ENCODE measurements around the gene PDGFRB.

The PDGFRB gene

GRCh38 chr5:150143350-150144245, 12.0 kb downstream of the PDGFRB start:
- no peak for DNase-seq

DNA sequence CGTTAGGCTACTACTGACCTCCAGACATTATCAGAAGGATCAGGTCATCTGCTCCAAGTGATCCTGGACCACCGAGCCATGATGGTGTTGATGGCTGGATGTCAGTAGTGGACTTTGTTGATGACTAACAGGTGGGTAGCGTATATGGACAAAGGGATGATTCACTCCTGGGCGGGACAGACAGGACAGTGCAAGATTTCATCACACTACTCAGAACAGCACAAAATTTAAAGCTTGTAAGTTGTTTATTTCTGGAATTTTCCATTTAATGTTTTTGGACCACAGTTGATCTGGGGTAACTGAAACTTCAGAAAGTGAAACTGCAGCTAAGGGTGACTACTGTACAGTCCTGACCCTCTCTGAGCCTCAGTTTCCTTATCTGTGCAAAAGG, 12.7 kb downstream of the PDGFRB start:
- DNase-seq = no peak

GRCh38 chr5:150142185-150142958, 13.3 kb downstream of the PDGFRB start:
- no peak for DNase-seq

- no peak for DNase-seq
Observed at GRCh38 chr5:150141544-150142184, 14.0 kb downstream of the PDGFRB start.

DNA sequence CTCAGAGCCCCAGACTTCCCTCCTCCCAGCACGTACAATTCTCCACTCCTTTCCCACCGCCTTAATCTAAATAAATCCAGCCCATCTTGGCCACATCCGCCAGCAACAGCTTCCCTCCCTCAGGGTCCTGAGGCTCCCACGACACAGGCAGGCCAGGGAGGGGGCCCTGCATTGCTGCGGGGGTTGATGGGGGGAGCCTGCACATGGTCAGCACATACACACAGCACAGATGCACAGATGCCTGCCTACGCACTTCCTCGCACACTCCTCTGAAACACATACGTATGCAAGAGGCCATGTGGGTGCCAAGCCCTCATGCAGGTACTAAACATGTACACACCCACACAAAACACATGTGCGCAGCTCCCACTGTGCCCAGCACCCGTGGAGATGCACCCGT, 14.8 kb downstream of the PDGFRB start:
- no peak for DNase-seq

GRCh38 chr5:150139334-150139733, 16.3 kb downstream of the PDGFRB start:
- DNase-seq = no peak

DNA sequence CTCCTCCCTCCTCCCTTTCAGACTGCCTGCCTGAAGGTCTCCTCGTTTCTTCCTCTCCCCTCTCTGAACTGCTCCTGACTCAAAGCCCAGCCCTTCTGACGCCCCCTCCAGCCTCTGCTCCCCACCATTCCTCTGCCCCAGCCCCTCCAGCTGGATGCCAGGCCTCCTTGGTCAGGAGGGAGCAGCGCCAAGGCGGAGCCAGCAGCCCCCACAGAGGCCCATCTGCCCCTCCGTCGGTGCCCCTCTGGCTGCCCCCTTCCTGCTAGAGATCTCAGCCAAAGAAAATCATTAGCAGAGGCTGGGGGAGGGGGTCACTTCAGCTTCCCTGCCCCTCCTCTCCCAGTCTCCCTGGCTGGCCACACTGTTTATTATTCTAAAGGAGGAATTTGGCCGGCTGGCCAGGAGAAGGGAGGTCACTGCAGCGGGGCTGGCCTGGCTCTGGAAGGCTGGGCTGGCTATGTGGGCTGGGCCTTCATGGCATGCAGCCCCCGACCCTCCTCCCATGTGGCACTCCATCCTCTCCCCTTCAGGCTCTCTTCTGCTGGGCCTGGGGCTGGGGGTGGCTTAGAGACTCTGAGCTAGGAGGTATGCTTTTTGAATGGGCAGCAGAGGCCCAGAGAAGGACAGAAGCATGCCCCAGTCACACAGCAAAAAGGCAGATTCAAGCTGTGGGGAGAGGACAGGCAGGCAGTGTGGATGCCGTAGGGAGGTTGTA, 16.9 kb downstream of the PDGFRB start:
- no peak for DNase-seq

DNA sequence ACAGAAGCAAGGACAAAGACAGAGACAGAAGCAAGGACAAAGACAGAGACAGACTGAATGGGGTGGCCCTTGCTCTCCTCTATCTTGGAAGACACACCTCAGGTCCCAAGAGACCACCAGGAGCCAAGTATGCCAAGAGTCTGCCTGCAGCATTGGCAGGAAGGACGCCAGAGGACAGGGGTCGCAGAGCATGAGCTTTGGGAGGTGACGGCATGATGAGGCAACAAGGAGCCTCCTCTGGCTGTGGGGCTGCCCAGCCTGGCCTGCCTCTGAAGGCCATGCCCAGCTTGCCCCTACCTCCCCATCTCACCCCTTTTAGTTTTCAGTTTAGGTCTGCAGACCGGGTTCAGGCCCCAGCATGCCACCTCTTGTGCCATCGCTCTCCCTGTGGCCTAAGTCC, 17.6 kb downstream of the PDGFRB start:
- DNase-seq = no peak

- DNase-seq = no peak
Observed at GRCh38 chr5:150137168-150137957, 18.3 kb downstream of the PDGFRB start.

DNA sequence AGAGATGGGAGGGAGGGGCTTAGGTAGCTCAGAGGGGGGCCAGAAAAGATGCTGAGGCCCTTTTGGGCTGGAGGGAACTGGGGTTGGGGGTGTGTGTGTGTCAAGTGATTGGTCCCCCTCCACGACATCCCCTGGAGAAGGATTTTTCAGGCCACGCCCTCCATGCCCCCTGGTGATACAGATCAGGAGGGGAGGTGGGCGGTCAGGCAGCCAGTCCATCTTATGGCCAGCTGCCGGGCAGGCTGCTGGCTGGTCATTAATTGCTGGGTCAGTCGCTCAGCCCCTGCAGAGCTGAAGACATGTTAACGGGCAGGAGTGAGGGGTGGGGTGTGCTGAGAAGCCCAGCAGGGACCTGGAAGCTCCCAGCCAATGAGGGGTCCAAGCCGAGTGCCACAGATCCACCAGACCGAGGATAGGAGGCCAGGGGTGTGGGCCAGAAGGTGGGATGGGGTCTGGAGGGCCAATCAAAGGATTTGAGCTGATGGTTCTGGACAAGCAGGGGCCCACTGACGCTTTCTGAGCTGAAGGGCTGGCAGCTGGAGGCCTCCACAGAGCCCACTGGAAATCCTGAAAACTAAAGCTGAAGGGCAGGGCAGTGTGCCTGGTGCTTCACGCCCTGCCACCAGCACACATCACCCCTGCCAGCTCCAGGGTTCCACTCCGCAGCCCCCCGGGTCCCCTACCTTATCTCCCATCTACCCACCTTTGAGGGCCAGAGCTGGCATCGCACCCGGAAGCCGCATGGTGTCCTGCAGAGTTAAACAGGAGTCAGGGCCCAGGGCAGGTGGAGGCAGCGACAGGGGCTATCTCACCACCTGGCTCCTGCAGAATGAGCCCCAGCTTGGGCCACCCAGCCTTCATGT, 19.1 kb downstream of the PDGFRB start:
- DNase-seq = no peak

DNA sequence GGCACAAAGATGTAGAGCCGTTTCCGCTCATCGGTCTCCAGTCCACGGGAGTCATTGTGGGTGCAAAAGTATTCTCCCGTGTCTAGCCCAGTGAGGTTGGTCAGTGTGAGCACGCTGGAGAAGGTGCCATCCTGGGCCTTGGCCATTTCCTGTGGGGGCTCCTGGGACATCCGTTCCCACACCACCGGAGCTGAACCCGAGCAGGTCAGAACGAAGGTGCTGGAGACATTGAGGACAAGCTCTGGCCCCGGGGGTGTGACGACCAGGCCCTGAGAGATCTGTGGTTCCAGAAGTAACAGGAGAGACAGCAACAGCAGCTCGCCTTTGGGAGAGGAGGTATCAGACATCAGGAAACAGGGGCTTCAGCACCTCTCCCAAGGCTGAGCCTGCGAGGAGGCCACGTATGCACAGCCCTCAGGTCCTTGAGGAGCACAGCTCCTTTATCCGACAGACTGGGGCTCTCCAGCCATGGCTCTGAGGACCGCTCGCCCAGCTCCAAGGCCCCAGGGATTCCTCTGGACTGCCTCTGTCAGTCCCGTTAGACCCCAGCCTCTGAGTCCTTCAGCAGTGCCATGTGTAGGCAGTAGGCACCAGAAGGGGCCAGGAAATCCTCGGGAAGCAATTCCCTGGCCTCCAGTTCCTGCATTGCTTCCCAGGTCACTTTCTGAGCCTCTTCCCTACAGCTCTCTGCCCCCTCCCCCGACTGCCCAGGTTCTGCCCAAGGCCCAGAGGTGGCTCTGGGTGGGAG, 19.9 kb downstream of the PDGFRB start:
- no peak for DNase-seq

- DNase-seq = no peak
Observed at GRCh38 chr5:150134198-150134588, 21.5 kb downstream of the PDGFRB start.

DNA sequence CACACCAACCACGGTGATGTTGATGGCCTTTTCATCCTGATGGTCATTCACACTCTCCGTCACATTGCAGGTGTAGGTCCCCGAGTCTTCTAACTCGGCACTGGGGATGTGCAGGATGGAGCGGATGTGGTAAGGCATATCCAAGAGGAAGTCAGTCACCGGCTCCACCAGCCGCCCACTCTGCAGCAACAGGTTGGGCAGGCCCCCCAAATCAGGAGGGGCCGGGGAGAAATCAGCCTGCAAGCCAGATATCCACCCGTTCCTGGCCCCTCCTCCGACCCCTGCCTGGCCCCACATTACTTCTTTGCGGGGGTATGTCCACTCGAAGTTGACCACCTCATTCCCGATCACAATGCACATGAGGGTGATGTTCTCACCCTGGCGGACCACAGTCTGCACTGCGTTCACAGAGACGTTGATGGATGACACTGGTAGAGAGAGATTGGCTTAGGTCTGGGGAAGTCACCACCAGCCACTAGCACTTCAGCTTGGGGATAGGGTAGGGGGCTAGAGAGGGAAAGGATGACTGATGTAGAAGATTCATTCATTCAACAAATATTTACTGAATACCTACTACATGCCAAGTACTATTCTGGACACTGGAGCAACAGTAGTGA, 22.0 kb downstream of the PDGFRB start:
- DNase-seq = no peak

- DNase-seq = no peak
Observed at GRCh38 chr5:150132740-150133139, 22.9 kb downstream of the PDGFRB start.

DNA sequence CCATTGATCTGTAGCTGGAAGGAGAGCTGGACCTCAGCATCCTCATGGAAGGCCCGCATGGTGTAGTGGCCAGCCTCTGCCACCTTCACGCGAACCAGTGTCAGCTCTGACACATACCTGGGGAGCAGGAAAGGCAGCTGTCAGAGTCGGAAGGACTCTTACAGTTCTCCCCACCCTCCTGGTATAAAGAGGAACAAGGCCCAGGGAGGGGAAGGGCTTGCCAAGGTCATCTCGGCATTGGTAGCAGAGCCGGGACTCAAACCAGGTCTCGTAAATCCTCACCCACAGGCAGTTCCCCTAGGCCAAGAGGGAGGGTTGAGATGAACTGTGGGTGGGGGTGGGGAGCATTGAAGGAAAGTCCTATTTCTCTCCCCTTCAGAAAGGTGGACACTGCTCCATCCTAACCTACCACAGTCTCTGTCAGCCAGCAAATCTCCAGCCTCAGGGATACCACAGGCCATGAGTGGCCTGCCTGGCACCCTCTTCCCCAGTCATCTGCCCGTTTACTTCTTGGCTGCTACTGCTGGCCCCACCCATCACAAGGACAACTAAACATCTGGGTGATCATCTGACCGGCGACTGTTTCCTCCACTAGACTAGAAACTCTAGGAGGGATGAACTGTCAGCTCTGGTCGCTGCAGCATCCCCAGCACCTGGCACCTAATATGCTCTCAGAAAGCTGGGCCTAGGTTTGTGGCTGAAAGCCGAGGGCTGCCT, 23.5 kb downstream of the PDGFRB start:
- DNase-seq = no peak

DNA sequence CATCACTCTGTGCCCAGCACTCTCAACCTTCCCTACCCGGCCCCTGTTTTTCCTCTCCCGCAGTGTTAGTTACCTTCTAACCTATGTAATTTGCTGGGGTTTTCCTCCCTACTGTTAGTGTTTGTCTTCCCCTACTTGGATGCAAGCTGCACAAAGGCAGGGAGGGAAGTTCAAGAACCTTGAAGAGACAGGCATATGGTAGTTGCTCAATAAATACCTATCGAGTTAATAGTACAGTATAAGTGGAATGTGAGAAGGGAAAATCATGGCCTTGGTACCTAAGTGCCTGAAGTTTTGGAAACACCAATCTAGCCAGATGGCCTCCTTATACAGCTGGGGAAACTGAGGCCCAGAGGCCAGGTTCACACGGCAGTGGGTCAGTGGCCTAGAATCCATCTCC, 24.2 kb downstream of the PDGFRB start:
- no peak for DNase-seq

- no peak for DNase-seq
Observed at GRCh38 chr5:150130493-150130922, 25.1 kb downstream of the PDGFRB start.

GRCh38 chr5:150129813-150130492, 25.7 kb downstream of the PDGFRB start:
- DNase-seq = no peak

GRCh38 chr5:150129454-150129812, 26.2 kb downstream of the PDGFRB start:
- no peak for DNase-seq

Measured in NCI-H2029 treated with DMSO at 0.1 percent for 48 hours (cell line).